Fibroblast of upper back skin (primary cell): Measurements from ENCODE around the gene ADGRA1.
"Not testable (repeated sequence)": the region's sequence is repeated elsewhere in the genome, so short reads cannot be mapped to it uniquely, and the experiment has no call there.

Source experiments
- DNase-seq: peaks from one replicate; pipeline ENCODE4 v3.0.0-alpha.2; 2013

The ADGRA1 gene

DNA sequence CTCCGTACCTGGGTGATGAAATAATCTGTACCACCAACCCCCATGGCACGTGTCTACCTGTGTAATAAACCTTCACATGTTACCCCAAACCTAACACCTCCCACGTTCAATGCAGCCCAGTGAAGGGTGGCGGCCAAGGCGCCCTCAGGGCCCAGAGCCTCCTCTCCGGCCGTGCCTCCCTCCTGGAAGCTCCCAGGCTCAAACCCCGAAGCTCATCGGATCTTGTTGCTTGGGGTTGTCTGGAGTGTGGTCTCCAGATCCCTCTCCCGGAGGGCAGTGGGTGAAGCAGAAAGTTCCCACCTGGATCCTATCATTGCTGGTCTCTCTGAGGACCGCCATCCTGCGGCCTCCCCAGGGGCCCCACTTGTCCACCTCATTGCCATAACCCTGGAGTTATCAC lies 62.9 kb downstream of the ADGRA1 start:
- no peak for DNase-seq

DNA sequence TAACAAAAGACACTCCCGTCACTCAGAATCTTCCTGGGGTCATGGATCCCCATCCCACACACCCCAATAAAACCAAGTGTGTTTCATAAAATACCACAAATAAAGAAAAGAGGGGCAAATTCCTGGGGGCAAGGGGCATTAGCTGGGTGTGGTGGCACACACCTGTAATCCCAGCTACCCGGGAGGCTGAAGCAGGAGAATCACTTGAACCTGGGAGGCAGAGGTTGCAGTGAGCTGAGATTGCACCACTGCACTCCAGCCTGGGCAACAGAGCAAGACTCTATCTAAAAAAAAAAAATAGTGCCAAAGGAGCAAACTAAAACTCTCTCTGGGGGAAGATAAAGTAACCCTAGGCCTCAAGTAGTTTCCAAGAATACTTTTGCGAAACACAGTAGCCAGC lies 63.3 kb downstream of the ADGRA1 start:
- not testable (repeated sequence) for DNase-seq

GRCh38 chr10:133151543-133151972 lies 63.8 kb downstream of the ADGRA1 start:
- DNase-seq, result no peak

GRCh38 chr10:133154411-133154810 lies 66.7 kb downstream of the ADGRA1 start:
- DNase-seq, result no peak

DNA sequence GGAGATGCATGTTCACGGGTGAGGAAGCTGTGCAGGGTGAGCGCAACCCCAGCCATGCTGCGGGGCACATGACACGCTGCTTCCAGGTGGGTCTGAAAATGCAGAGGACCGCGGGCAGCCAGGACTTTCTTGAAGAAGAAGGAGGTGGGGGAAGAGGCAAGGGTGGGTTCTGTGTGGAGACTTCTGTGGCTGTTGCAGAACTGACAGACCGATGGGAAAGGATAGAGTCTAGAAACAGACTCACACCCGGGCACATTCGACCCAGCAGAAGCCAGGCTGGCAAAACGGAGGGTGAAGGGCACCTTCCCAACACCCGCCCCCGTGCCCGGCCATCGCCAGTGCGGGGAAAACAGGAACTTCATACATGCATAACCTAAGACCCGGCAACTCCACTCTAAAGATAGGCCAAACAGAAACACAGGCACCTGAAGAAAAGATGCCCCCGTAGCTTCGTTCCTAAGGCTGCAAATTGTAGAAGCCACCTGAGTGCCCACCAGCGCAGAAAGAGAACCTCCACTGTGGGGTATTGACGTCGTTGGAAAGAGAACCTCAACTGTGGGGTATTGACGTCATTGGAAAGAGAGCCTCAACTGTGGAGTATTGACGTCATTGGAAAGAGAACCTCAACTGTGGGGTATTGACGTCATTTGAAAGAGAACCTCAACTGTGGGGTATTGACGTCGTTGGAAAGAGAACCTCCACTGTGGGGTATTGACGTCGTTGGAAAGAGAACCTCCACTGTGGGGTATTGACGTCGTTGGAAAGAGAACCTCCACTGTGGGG lies 67.5 kb downstream of the ADGRA1 start:
- no peak for DNase-seq

DNA sequence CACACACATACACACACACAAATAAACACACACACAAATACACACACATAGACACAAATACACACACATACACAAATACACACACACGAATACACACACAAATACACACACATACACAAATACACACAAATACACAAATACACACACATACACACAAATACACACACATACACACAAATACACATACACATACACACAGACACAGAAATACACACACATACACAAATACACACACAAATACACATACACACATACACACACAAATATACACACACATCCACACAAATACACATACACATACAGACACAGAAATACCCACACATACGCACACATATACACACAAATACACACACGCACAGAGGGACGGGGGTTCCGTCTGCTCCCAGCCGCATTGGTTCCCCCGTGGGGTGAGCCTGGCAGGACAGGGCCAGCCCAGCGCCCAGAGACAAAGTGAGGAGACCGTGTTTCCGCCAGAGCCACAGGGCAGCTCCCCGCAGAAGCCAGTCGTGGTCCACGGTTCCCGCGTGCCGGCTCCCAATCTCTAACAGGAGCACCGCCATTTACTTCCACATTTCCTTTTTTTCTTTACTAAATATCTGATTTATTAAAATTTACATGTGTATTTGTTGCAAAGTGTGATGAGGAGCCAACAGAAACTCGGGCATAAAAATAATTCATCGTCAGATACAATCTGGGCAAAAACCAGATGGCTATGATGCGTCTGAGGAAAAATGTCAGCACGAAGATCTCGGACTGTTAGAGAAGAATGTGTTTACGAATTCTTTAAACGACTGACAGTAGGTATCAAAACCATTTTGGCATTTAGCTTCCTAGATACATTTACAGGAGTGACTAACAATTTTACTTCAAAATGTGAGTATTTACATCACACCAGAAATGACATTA lies 69.2 kb downstream of the ADGRA1 start:
- DNase-seq, result no peak

- DNase-seq, result no peak
These were observed 70.1 kb downstream of the ADGRA1 start for GRCh38 chr10:133157662-133158436.

DNA sequence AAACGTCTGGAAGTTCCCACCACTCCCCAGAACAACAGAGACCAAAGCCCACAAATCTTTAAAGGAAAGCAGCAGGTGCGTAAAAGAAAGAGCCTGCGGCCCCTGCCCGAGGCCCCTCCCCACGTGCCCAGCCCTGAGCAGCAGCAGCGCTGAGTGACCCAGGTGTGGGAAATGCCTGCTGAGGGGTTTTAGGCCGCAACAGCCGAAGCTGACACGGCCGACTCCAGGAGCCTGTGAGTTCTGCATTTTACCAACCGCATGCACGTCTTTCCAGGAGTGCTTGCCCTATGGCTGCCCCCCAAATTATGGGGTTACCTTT lies 70.7 kb downstream of the ADGRA1 start:
- no peak for DNase-seq

- DNase-seq, result peak; percentile 2
These were observed 71.3 kb downstream of the ADGRA1 start for GRCh38 chr10:133158756-133159610.

- DNase-seq, result no peak
These were observed 71.9 kb downstream of the ADGRA1 start for GRCh38 chr10:133159611-133159949.

DNA sequence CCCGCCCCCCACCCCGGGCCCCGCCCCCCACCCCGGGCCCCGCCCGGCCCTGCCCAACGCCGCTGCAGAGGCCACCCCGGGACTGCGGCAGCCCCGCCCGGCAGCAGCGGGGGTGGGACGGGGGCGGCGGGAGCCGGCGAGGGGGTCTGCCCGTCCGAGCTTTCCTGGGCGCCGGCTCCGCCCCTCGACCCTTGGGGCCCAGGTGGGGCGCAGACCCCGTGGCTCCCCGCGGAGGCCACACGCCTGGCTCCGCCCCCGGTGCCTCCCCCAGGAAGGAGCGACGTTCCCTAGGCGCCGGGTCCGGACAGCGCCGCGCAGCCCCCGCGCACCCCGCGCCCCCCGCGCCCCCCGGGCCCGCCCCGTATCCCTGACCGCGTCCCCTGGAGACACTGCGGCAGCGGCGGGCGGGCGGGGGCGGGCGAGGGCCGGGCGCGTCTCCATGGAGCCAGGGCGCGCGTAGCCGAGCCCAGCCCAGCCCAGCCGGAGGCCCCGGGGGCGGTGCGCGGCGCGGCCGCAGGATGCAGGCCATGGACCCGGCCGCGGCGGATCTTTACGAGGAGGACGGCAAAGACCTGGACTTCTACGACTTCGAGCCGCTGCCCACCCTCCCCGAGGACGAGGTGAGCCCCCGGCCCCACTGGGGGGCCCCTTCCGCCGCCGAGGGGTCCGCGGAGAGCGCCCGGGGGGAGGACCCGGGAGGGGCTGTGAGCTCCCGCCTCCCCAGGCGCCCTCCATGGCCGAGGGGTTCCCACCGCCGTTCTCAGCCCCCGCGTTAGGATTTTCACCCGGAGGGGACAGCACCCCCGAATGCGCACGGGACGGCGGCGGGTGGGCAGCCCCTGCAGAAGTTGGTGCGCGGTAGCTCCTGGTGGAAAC lies 72.5 kb downstream of the ADGRA1 start, which contains the start of gene KNDC1:
Gene KNDC1, plus strand, starts transcription at position 270 of the 876 bp plus-strand sequence. Its CDS starts 249 bp downstream, at position 519.
- peak; percentile 1 for DNase-seq

DNA sequence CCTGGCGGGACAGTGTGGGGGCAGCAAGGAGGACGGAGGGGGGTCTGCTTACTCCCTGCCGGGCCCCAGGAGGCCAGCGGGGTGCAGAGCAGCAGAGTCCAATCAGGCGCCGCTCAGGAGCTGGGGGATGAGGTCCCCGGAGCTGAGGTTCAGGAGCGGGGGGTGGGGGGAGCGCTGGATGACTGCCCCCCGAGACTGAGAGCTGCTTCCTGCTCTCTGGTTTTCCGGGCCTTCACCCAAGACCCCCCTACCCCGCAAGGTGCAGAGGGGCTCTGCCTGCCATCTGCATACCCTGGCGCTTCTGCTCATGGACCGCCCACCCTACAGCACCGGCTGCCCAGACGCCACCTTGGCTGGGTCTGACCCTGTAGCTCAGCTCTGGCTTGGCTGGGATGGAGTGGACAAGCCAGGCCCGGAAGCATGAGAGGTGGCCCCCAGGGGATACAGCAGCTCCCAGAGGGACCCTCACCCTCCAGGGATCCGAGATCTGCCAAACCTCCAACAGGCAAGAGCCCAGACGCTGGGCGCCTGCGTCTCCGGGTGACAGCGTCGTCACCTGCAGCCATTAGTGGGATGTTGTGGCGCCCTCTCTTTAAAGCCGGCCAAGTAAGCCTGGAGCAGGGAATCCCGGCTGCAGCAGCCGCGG lies 73.2 kb downstream of the ADGRA1 start:
- no peak for DNase-seq

DNA sequence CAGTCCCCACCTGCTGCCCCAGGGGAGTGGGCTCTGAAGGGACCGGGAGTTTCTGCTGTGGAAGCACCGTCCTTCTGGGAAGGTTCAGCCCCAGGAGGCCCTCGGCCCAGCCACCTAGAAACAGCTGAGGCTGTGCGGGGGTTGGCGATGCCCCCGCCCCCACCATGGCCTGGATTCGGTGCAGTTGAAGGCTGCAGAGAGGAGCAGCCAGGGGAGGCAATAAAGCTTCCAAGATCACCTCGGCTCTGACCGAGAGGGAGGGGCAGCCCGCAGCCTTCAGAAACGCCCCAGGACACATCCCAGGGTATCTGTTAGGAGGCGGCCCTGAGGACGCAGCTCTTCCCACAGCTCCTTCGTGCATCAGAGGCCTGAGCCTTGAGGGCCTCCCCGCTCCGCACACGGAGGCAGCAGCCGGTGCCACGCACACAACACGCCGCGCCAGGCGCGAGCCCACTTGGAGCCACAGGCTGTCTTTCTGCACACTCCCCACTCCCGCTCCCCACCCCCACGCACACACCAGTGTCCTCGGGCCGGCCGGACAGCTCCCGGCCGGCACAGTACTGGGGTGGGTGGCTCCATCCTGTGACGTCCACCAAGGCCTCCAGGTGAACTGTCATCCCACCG lies 73.9 kb downstream of the ADGRA1 start:
- no peak for DNase-seq

DNA sequence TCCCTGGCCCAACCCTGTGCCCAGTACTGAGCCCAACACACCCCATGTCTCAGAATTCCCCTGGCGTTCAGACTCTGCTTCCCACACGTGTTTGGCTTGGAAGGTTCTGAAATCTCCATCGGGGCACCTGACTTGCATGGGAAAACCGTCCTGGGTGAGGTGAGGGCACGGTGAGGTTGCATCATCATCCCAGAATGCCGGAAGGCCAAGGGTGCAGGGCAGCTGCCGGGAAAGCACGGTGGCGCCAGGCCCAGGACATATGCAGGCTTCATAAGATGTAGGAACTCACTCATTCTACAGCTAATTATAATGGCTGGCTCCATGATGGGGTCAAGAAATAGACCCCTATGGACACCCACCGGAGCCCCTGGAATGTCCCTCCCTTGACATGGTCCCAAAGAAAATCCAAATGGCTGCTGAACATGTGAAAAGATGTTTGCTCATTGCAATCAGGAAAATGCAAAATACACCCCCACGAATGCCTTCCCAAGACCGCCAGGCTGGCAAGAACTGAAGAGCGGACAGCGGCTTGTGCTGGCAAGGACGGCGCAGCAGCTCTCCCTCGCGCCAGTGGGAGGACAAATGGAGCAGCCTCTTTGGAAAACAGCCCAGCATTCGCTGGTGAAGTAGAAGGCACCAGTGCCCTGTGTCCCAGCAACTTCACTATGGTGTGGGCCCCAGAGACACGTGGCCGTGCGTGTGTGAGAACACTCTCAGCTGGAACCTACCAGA lies 74.6 kb downstream of the ADGRA1 start:
- no peak for DNase-seq

DNA sequence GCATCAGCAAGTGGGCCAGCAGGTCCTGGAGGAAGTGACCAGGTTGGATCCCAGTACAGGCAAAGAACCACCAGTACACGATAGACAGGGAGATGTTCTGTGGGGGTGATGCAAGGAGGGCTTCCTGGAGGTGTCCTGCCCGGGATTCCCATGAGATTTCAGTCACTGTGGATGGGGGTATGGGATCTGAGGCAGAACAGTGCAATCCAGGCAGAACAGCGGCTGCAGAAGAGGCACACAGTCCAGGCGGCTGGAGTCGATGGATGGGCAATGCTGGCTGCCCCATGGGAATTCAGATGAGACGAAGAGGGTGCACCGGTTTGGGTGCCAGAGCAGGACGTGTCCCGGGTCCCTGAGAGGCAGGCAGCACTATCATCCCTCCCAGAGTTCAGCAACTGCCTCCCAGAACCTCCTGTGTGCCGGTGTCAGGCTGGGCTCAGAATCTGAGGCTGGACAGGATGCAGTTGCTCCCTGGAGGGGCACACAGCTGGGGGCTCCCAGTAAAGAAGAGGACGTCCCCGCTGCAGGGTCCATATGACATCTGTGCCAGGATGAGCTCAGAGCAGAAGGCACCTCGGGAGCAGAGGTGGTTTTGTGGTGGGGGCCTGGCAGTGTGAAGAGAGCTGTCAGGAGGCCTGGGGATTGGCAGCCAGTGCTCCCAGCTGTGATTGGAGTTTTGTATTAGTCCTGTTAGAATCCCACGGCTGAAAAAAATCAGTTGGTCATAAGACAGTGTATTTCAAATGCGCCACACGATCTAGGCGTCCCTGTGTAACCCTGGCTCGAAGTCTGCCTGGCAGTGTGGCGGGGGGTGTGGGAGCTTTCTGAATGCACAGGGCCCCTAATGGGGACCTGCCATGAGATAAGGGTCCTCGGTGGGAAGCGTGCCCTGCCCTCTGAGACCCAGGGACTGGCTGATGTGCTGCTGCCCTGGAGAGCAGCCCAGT lies 75.5 kb downstream of the ADGRA1 start:
- no peak for DNase-seq

DNA sequence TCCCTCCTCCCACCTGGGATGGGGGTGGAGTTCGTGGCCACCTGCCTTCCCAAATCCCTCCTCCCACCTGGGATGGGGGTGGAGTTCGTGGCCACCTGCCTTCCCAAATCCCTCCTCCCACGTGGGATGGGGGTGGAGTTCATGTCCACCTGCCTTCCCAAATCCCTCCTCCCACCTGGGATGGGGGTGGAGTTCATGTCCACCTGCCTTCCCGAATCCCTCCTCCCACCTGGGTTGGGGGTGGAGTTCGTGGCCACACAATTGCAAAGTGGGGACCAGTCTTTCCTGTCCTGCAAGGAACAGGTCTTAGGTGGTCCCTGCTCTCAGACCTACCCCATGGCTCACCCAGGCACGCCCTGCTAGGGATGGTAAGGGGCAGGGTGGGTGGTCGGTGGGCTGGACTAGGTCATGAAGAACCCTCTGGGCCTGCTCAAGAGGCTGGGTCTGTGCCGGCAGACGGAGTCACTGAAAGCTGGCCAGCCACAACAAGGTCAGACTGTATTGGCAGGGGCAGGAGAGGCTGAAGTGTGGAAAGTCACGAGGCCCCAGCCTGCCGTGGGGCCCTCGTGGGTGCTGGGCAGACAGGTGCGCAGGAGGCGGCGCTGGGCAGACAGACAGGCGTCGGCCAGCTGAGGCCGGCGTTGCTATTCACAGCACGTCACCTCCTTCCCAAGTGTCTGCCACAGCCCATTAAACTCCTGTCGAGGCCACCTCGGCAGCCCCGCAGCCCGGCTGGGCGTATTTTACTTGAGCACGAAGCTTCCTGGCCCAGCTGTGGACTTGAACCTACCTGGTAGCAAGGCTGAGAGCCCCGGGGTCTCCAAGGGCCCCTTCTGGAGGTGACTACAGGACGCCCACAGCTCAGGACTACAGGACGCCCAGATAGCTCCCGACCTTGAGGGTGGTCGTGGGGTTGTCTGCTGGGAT lies 76.4 kb downstream of the ADGRA1 start:
- no peak for DNase-seq
